GM23338 (cell line): Measurements from ENCODE around the gene C12orf43. TPM values are rescaled to one million over a fixed set of nuclear protein-coding genes. Genes with fewer than 3 reads are reported as not detected.

ENCODE experiments used
- ATAC-seq: fragments of 200-7000 bp; cut with Tn5 transposase; 3 replicates; pipeline ENCODE4 v1.9.1; 2020
- DNase-seq: peaks from one replicate; pipeline ENCODE4 v3.0.0-alpha.2; 2015; ENCODE audit warnings: low spot score
- H2AFZ ChIP-seq: fragments of 200-600 bp; sonication (generic); 2 replicates; pipeline ENCODE4 v1.8.0; 2016; ENCODE audit warnings: antibody characterized with exemption, mild to moderate bottlenecking, moderate library complexity
- H3F3A ChIP-seq: fragments of 200-600 bp; sonication (generic); replicated peaks from 2 replicates; pipeline ENCODE4 v1.8.0; 2017; ENCODE audit warnings: antibody characterized with exemption, mixed run types, low read depth
- H3K27ac ChIP-seq: fragments of 200-600 bp; sonication (generic); 2 replicates; pipeline ENCODE4 v1.6.1; 2016; ENCODE audit warnings: low read depth
- H3K27me3 ChIP-seq: fragments of 200-600 bp; sonication (generic); 2 replicates; pipeline ENCODE4 v1.8.0; 2016; ENCODE audit warnings: mild to moderate bottlenecking, mixed run types, moderate library complexity; ENCODE audit not compliant: insufficient read depth
- H3K36me3 ChIP-seq: fragments of 200-600 bp; sonication (generic); 2 replicates; pipeline ENCODE4 v1.8.0; 2016; ENCODE audit warnings: mild to moderate bottlenecking; ENCODE audit not compliant: insufficient read depth
- H3K4me1 ChIP-seq: fragments of 200-600 bp; sonication (generic); 2 replicates; pipeline ENCODE4 v1.8.0; 2016; ENCODE audit warnings: mild to moderate bottlenecking, moderate library complexity; ENCODE audit not compliant: insufficient read depth
- H3K4me2 ChIP-seq: fragments of 200-600 bp; sonication (generic); 2 replicates; pipeline ENCODE4 v1.7.1; 2017; ENCODE audit warnings: mixed run types
- H3K4me3 ChIP-seq: fragments of 200-600 bp; sonication (generic); 2 replicates; pipeline ENCODE4 v1.6.1; 2016; ENCODE audit warnings: mixed run types
- H3K79me2 ChIP-seq: fragments of 200-600 bp; sonication (generic); replicated peaks from 2 replicates; pipeline ENCODE4 v1.8.0; 2017; ENCODE audit warnings: mild to moderate bottlenecking; ENCODE audit not compliant: insufficient read depth
- H3K9me2 ChIP-seq: fragments of 200-600 bp; sonication (generic); 2 replicates; pipeline ENCODE4 v1.8.0; 2017; ENCODE audit not compliant: insufficient read depth
- H4K20me1 ChIP-seq: fragments of 200-600 bp; sonication (generic); replicated peaks from 2 replicates; pipeline ENCODE4 v1.8.0; 2017; ENCODE audit warnings: mild to moderate bottlenecking; ENCODE audit not compliant: insufficient read depth
- H3K27ac Mint-ChIP-seq: 2 replicates; pipeline ENCODE4 v1.8.0; 2020; ENCODE audit warnings: inconsistent platforms, mild to moderate bottlenecking, moderate library complexity, mixed read lengths
- H3K27me3 Mint-ChIP-seq: 3 replicates; pipeline ENCODE4 v1.8.0; 2022; ENCODE audit warnings: low read depth, mild to moderate bottlenecking, moderate library complexity, mixed read lengths, inconsistent platforms; ENCODE audit not compliant: insufficient read depth, poor library complexity
- H3K36me3 Mint-ChIP-seq: 3 replicates; pipeline ENCODE4 v1.8.0; 2021; ENCODE audit warnings: low read depth, mild to moderate bottlenecking, inconsistent platforms, moderate library complexity, mixed read lengths
- H3K4me1 Mint-ChIP-seq: 3 replicates; pipeline ENCODE4 v1.8.0; 2020; ENCODE audit warnings: mild to moderate bottlenecking, inconsistent platforms, mixed read lengths
- H3K4me3 Mint-ChIP-seq: 3 replicates; pipeline ENCODE4 v1.8.0; 2021; ENCODE audit warnings: moderate library complexity, mild to moderate bottlenecking, inconsistent platforms, mixed read lengths
- H3K9me3 Mint-ChIP-seq: 3 replicates; pipeline ENCODE4 v1.8.0; 2020; ENCODE audit warnings: moderate library complexity, mild to moderate bottlenecking, inconsistent platforms, mixed read lengths
- CREB1 ChIP-seq: fragments of 250-450 bp; sonication (Bioruptor Pico); IDR thresholded peaks from 2 replicates; pipeline ENCODE4 v1.5.0; 2020; ENCODE audit warnings: low read depth, mild to moderate bottlenecking, moderate library complexity
- EZH2 ChIP-seq: fragments of 200-600 bp; sonication (generic); IDR thresholded peaks from one replicate; pipeline ENCODE4 v1.8.0; 2017; ENCODE audit warnings: antibody characterized with exemption, mild to moderate bottlenecking, low read depth; ENCODE audit not compliant: unreplicated experiment
- EZH2phosphoT487 ChIP-seq: fragments of 200-600 bp; sonication (generic); IDR thresholded peaks from one replicate; pipeline ENCODE4 v1.8.1; 2018; ENCODE audit warnings: antibody characterized with exemption; ENCODE audit not compliant: unreplicated experiment
- JUNB ChIP-seq: IDR thresholded peaks from one replicate; pipeline ENCODE4 v1.6.1; 2016; ENCODE audit warnings: antibody characterized with exemption; ENCODE audit not compliant: unreplicated experiment
- NANOG ChIP-seq: IDR thresholded peaks from 2 replicates; pipeline ENCODE4 v1.6.1; 2016; ENCODE audit warnings: antibody characterized with exemption, borderline replicate concordance
- POLR2AphosphoS5 ChIP-seq: IDR thresholded peaks from 2 replicates; pipeline ENCODE4 v1.6.1; 2016; ENCODE audit warnings: antibody characterized with exemption, low read depth
- STAT1 ChIP-seq: IDR thresholded peaks from one replicate; pipeline ENCODE4 v1.6.1; 2016; ENCODE audit warnings: antibody characterized with exemption; ENCODE audit not compliant: unreplicated experiment
- ZNF114 ChIP-seq: fragments of 250-450 bp; sonication (Bioruptor Pico); IDR thresholded peaks from 2 replicates; pipeline ENCODE4 v1.5.0; 2020; ENCODE audit warnings: mild to moderate bottlenecking, moderate library complexity
- ZNF331 ChIP-seq: fragments of 250-450 bp; sonication (Bioruptor Pico); IDR thresholded peaks from 2 replicates; pipeline ENCODE4 v1.5.0; 2020; ENCODE audit warnings: low read depth, mild to moderate bottlenecking, moderate library complexity
- polyA plus RNA-seq: library from polyadenylated mRNA; unstranded; fragments of >200 nt; fragmentation: Nextera tagmentation; extraction: Ambion mirVana; gene quantifications from 2 replicates; pipeline ENCODE4 v1.2.1, GENCODE V29; 2016
- total RNA-seq: library from RNA; depleted of rRNA; stranded (reverse); fragments of >200 nt; shearing (Covaris generic); gene quantifications from 2 replicates; pipeline ENCODE4 v1.2.3, GENCODE V29; 2014
- TF ChIP-seq, protein P1 (sequence below): IDR thresholded peaks from 2 replicates; pipeline ENCODE4 v1.6.1; 2016; ENCODE audit warnings: antibody characterized with exemption
- TF ChIP-seq, protein P2 (sequence below), 2 experiments: fragments of 200-600 bp in 1 of 2; sonication (generic) in 1 of 2; conservative IDR thresholded peaks; 2 replicates each; pipeline versions ENCODE4 v1.5.1 to v1.6.1; 2016 to 2017; ENCODE audit warnings: antibody characterized with exemption in 2 of 2, low read depth in 2 of 2, mild to moderate bottlenecking in 2 of 2, moderate library complexity in 1 of 2
- TF ChIP-seq, protein P3 (sequence below): IDR thresholded peaks from one replicate; pipeline ENCODE4 v1.6.1; 2018; ENCODE audit warnings: antibody characterized with exemption; ENCODE audit not compliant: unreplicated experiment
- TF ChIP-seq, protein P4 (sequence below): fragments of 250-450 bp; sonication (Bioruptor Pico); IDR thresholded peaks from 2 replicates; pipeline ENCODE4 v1.5.0; 2020; ENCODE audit warnings: mild to moderate bottlenecking, moderate library complexity

Gene C12orf43
- total and polyA plus RNA-seq, 2 experiments from 2014 or later, result 15.2 to 20.7 TPM

DNA sequence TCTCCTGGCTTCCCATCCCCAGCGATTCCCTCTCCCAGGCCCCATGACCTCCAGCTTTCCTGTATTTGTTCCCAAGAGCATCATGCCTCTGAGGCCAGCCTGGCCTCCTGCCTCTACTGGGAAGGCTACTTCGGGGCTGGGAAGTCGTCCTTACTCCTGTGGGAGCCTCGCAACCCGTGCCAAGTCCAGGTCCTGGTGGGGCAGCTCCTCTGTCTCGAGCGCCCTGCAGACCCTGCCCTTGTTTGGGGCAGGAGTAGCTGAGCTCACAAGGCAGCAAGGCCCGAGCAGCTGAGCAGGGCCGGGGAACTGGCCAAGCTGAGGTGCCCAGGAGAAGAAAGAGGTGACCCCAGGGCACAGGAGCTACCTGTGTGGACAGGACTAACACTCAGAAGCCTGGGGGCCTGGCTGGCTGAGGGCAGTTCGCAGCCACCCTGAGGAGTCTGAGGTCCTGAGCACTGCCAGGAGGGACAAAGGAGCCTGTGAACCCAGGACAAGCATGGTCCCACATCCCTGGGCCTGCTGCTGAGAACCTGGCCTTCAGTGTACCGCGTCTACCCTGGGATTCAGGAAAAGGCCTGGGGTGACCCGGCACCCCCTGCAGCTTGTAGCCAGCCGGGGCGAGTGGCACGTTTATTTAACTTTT, 14.3 kb downstream of the C12orf43 start:
- Mint-ChIP-seq H3K27ac (no peak overlapping the region), H3K27me3 (peaks cover 13% of the 10 kb centered on the region), H3K4me3 (no peak overlapping the region), H3K4me1 (peaks cover 2% of the 10 kb centered on the region; the same call in 2 of the 3 replicates), H3K9me3 (no peaks in the 10 kb centered on the region; the same call in 2 of the 3 replicates), H3K36me3 (peaks cover 40% of the 10 kb centered on the region)
- TF ChIP-seq ZNF114 (CRISPR knock-in tag), result no peak
- TF ChIP-seq JUNB, result no peak
- no peak for TF ChIP-seq EZH2phosphoT487
- TF ChIP-seq EZH2, result no peak
- no peak for TF ChIP-seq NANOG
- TF ChIP-seq, protein P1, sequence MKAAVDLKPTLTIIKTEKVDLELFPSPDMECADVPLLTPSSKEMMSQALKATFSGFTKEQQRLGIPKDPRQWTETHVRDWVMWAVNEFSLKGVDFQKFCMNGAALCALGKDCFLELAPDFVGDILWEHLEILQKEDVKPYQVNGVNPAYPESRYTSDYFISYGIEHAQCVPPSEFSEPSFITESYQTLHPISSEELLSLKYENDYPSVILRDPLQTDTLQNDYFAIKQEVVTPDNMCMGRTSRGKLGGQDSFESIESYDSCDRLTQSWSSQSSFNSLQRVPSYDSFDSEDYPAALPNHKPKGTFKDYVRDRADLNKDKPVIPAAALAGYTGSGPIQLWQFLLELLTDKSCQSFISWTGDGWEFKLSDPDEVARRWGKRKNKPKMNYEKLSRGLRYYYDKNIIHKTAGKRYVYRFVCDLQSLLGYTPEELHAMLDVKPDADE, result no peak
- TF ChIP-seq, protein P2, sequence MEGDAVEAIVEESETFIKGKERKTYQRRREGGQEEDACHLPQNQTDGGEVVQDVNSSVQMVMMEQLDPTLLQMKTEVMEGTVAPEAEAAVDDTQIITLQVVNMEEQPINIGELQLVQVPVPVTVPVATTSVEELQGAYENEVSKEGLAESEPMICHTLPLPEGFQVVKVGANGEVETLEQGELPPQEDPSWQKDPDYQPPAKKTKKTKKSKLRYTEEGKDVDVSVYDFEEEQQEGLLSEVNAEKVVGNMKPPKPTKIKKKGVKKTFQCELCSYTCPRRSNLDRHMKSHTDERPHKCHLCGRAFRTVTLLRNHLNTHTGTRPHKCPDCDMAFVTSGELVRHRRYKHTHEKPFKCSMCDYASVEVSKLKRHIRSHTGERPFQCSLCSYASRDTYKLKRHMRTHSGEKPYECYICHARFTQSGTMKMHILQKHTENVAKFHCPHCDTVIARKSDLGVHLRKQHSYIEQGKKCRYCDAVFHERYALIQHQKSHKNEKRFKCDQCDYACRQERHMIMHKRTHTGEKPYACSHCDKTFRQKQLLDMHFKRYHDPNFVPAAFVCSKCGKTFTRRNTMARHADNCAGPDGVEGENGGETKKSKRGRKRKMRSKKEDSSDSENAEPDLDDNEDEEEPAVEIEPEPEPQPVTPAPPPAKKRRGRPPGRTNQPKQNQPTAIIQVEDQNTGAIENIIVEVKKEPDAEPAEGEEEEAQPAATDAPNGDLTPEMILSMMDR (conservative IDR thresholded peaks at IDR 0.05; ENCODE audit: low read depth in 2 of 2), result no peak
- TF ChIP-seq, protein P3, sequence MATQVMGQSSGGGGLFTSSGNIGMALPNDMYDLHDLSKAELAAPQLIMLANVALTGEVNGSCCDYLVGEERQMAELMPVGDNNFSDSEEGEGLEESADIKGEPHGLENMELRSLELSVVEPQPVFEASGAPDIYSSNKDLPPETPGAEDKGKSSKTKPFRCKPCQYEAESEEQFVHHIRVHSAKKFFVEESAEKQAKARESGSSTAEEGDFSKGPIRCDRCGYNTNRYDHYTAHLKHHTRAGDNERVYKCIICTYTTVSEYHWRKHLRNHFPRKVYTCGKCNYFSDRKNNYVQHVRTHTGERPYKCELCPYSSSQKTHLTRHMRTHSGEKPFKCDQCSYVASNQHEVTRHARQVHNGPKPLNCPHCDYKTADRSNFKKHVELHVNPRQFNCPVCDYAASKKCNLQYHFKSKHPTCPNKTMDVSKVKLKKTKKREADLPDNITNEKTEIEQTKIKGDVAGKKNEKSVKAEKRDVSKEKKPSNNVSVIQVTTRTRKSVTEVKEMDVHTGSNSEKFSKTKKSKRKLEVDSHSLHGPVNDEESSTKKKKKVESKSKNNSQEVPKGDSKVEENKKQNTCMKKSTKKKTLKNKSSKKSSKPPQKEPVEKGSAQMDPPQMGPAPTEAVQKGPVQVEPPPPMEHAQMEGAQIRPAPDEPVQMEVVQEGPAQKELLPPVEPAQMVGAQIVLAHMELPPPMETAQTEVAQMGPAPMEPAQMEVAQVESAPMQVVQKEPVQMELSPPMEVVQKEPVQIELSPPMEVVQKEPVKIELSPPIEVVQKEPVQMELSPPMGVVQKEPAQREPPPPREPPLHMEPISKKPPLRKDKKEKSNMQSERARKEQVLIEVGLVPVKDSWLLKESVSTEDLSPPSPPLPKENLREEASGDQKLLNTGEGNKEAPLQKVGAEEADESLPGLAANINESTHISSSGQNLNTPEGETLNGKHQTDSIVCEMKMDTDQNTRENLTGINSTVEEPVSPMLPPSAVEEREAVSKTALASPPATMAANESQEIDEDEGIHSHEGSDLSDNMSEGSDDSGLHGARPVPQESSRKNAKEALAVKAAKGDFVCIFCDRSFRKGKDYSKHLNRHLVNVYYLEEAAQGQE, result no peak
- TF ChIP-seq, protein P4, sequence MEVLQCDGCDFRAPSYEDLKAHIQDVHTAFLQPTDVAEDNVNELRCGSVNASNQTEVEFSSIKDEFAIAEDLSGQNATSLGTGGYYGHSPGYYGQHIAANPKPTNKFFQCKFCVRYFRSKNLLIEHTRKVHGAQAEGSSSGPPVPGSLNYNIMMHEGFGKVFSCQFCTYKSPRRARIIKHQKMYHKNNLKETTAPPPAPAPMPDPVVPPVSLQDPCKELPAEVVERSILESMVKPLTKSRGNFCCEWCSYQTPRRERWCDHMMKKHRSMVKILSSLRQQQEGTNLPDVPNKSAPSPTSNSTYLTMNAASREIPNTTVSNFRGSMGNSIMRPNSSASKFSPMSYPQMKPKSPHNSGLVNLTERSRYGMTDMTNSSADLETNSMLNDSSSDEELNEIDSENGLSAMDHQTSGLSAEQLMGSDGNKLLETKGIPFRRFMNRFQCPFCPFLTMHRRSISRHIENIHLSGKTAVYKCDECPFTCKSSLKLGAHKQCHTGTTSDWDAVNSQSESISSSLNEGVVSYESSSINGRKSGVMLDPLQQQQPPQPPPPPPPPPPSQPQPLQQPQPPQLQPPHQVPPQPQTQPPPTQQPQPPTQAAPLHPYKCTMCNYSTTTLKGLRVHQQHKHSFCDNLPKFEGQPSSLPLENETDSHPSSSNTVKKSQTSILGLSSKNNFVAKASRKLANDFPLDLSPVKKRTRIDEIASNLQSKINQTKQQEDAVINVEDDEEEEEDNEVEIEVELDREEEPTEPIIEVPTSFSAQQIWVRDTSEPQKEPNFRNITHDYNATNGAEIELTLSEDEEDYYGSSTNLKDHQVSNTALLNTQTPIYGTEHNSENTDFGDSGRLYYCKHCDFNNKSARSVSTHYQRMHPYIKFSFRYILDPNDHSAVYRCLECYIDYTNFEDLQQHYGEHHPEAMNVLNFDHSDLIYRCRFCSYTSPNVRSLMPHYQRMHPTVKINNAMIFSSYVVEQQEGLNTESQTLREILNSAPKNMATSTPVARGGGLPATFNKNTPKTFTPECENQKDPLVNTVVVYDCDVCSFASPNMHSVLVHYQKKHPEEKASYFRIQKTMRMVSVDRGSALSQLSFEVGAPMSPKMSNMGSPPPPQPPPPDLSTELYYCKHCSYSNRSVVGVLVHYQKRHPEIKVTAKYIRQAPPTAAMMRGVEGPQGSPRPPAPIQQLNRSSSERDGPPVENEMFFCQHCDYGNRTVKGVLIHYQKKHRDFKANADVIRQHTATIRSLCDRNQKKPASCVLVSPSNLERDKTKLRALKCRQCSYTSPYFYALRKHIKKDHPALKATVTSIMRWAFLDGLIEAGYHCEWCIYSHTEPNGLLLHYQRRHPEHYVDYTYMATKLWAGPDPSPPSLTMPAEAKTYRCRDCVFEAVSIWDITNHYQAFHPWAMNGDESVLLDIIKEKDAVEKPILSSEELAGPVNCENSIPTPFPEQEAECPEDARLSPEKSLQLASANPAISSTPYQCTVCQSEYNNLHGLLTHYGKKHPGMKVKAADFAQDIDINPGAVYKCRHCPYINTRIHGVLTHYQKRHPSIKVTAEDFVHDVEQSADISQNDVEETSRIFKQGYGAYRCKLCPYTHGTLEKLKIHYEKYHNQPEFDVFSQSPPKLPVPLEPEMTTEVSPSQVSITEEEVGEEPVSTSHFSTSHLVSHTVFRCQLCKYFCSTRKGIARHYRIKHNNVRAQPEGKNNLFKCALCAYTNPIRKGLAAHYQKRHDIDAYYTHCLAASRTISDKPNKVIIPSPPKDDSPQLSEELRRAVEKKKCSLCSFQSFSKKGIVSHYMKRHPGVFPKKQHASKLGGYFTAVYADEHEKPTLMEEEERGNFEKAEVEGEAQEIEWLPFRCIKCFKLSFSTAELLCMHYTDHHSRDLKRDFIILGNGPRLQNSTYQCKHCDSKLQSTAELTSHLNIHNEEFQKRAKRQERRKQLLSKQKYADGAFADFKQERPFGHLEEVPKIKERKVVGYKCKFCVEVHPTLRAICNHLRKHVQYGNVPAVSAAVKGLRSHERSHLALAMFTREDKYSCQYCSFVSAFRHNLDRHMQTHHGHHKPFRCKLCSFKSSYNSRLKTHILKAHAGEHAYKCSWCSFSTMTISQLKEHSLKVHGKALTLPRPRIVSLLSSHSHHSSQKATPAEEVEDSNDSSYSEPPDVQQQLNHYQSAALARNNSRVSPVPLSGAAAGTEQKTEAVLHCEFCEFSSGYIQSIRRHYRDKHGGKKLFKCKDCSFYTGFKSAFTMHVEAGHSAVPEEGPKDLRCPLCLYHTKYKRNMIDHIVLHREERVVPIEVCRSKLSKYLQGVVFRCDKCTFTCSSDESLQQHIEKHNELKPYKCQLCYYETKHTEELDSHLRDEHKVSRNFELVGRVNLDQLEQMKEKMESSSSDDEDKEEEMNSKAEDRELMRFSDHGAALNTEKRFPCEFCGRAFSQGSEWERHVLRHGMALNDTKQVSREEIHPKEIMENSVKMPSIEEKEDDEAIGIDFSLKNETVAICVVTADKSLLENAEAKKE (CRISPR knock-in tag), result no peak
- no peak for TF ChIP-seq CREB1 (CRISPR knock-in tag)
- no peak for TF ChIP-seq STAT1
- TF ChIP-seq ZNF331, result no peak
- no peak for TF ChIP-seq POLR2AphosphoS5
- no peak overlapping the region for H3K4me3 ChIP-seq
- H4K20me1 ChIP-seq, result peaks cover 8% of the 10 kb centered on the region; the same call in 1 of the 2 replicates
- peaks cover 4% of the 10 kb centered on the region; the same call in 1 of the 2 replicates for H3K4me1 ChIP-seq
- H3K4me2 ChIP-seq, result no peak overlapping the region
- no peaks in the 10 kb centered on the region for H3K9me2 ChIP-seq
- no peaks in the 10 kb centered on the region for H3F3A ChIP-seq
- H2AFZ ChIP-seq, result no peak overlapping the region
- ATAC-seq (no peak), DNase-seq (no peak)
- no peaks in the 10 kb centered on the region for H3K27me3 ChIP-seq
- no peaks in the 10 kb centered on the region for H3K79me2 ChIP-seq
- H3K27ac ChIP-seq, result no peak overlapping the region
- peaks cover 15% of the 10 kb centered on the region for H3K36me3 ChIP-seq
